ENCODE measurements around the gene ZNF587B. TPM values are rescaled to one million over a fixed set of nuclear protein-coding genes. Genes with fewer than 3 reads are reported as not detected.

Gene ZNF587B
- total and polyA plus RNA-seq, 9 of the 15 experiments (the other 6 are each of a cell fraction or from before 2014, with no cell fraction given) = 7.4 to 37.5 (median 20.8) TPM

DNA sequence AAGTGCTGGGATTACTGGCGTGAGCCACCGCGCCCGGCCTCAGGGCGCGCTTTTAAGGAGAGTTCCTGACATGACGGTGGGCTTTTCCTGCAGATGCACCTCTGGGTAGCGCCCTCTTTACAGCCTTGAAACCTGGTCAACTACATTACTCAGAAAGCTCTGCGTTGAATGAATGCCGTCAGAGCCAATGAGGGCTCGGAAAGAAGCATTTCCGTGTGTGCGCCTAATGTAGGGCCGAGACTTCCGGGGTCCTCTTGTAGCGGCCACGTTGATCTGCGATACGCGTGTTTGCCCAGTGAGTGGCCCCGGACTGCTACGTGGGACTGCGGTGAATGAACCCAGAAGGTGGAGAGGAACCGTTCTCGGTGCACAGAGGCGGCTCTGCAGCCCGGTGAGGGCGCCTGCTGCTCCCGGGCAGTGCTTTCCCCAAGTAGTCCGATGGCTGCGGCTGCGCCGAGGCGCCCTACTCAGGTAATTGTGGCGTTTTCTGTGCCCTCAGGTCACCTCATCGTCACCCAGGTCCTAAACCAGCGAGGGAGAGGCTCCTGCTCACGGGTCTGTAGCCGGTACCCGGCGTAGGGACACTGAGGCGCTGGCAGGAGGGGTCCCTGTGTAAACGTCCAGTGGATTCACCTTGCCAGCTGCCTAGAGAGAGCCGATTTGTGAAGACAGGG is 10.5 kb upstream of the ZNF587B start (continued):
- TF ChIP-seq, protein P1, sequence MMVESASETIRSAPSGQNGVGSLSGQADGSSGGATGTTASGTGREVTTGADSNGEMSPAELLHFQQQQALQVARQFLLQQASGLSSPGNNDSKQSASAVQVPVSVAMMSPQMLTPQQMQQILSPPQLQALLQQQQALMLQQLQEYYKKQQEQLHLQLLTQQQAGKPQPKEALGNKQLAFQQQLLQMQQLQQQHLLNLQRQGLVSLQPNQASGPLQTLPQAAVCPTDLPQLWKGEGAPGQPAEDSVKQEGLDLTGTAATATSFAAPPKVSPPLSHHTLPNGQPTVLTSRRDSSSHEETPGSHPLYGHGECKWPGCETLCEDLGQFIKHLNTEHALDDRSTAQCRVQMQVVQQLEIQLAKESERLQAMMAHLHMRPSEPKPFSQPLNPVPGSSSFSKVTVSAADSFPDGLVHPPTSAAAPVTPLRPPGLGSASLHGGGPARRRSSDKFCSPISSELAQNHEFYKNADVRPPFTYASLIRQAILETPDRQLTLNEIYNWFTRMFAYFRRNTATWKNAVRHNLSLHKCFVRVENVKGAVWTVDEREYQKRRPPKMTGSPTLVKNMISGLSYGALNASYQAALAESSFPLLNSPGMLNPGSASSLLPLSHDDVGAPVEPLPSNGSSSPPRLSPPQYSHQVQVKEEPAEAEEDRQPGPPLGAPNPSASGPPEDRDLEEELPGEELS (CRISPR knock-in tag; IDR thresholded peaks at IDR 0.05; ENCODE audit: borderline replicate concordance) = no peak
- TF ChIP-seq MAX (CRISPR knock-in tag; IDR thresholded peaks at IDR 0.05) (peak; percentile 68), NRF1 (conservative IDR thresholded peaks at IDR 0.05 in 1 of 2, IDR thresholded peaks at IDR 0.05 in 1 of 2) (peak; percentile 66 to 77), ETV1 (tag; conservative IDR thresholded peaks at IDR 0.05; ENCODE audit: low read depth) (0 out of 2 replicates have a peak, but pooled peaks have one; percentile 10), NEUROD1 (IDR thresholded peaks at IDR 0.05; ENCODE audit: borderline replicate concordance, low read depth, low read length, partially characterized antibody) (peak; percentile 26), MTA3 (IDR thresholded peaks at IDR 0.05; ENCODE audit: borderline replicate concordance) (peak; percentile 39; the same call in 1 of the 2 replicates), PHF20 (IDR thresholded peaks at IDR 0.05; ENCODE audit: partially characterized antibody) (peak; percentile 38), CXXC5 (CRISPR knock-in tag; IDR thresholded peaks at IDR 0.05) (peak; percentile 85), JUND (IDR thresholded peaks at IDR 0.05; ENCODE audit: borderline replicate concordance, low read depth, low read length) (no peak), JUND (tag; IDR thresholded peaks at IDR 0.05; ENCODE audit: borderline replicate concordance, low read depth, low read length) (0 out of 3 replicates have a peak, but pooled peaks have one; percentile 32), SIX5 (IDR thresholded peaks at IDR 0.05; ENCODE audit: borderline replicate concordance in 1 of 2, insufficient read depth in 1 of 2, low read depth in 1 of 2, low read length in 2 of 2) (no peak; a peak in 1 of 4 replicates), ZNF165 (CRISPR knock-in tag; IDR thresholded peaks at IDR 0.05; ENCODE audit: borderline replicate concordance) (no peak), FOXK2 (conservative IDR thresholded peaks at IDR 0.05 in 1 of 2, IDR thresholded peaks at IDR 0.05 in 1 of 2; ENCODE audit: low read depth in 2 of 2) (peak; percentile 48 to 67; a peak in 3 of 4 replicates), POLR2AphosphoS5 (IDR thresholded peaks at IDR 0.05; ENCODE audit: control insufficient read depth, insufficient read depth, low read depth, low read length) (peak; percentile 63; the same call in 1 of the 2 replicates), MAZ (CRISPR knock-in tag; conservative IDR thresholded peaks at IDR 0.05 in 1 of 2, IDR thresholded peaks at IDR 0.05 in 1 of 2) (peak in 1 of 2 experiments; percentile 66; a peak in 2 of 4 replicates), ELF4 (CRISPR knock-in tag; IDR thresholded peaks at IDR 0.05) (peak; percentile 69; the same call in 1 of the 2 replicates), NCOA1 (IDR thresholded peaks at IDR 0.05; ENCODE audit: low read depth) (peak; percentile 51; the same call in 1 of the 2 replicates)
- TF ChIP-seq, protein P2, sequence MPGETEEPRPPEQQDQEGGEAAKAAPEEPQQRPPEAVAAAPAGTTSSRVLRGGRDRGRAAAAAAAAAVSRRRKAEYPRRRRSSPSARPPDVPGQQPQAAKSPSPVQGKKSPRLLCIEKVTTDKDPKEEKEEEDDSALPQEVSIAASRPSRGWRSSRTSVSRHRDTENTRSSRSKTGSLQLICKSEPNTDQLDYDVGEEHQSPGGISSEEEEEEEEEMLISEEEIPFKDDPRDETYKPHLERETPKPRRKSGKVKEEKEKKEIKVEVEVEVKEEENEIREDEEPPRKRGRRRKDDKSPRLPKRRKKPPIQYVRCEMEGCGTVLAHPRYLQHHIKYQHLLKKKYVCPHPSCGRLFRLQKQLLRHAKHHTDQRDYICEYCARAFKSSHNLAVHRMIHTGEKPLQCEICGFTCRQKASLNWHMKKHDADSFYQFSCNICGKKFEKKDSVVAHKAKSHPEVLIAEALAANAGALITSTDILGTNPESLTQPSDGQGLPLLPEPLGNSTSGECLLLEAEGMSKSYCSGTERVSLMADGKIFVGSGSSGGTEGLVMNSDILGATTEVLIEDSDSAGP (CRISPR knock-in tag; IDR thresholded peaks at IDR 0.05) = no peak
- TF ChIP-seq, protein P3, sequence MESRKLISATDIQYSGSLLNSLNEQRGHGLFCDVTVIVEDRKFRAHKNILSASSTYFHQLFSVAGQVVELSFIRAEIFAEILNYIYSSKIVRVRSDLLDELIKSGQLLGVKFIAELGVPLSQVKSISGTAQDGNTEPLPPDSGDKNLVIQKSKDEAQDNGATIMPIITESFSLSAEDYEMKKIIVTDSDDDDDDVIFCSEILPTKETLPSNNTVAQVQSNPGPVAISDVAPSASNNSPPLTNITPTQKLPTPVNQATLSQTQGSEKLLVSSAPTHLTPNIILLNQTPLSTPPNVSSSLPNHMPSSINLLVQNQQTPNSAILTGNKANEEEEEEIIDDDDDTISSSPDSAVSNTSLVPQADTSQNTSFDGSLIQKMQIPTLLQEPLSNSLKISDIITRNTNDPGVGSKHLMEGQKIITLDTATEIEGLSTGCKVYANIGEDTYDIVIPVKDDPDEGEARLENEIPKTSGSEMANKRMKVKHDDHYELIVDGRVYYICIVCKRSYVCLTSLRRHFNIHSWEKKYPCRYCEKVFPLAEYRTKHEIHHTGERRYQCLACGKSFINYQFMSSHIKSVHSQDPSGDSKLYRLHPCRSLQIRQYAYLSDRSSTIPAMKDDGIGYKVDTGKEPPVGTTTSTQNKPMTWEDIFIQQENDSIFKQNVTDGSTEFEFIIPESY (CRISPR knock-in tag; IDR thresholded peaks at IDR 0.05) = no peak
